Measurements from ENCODE around the gene PCDHGA1.

DNA sequence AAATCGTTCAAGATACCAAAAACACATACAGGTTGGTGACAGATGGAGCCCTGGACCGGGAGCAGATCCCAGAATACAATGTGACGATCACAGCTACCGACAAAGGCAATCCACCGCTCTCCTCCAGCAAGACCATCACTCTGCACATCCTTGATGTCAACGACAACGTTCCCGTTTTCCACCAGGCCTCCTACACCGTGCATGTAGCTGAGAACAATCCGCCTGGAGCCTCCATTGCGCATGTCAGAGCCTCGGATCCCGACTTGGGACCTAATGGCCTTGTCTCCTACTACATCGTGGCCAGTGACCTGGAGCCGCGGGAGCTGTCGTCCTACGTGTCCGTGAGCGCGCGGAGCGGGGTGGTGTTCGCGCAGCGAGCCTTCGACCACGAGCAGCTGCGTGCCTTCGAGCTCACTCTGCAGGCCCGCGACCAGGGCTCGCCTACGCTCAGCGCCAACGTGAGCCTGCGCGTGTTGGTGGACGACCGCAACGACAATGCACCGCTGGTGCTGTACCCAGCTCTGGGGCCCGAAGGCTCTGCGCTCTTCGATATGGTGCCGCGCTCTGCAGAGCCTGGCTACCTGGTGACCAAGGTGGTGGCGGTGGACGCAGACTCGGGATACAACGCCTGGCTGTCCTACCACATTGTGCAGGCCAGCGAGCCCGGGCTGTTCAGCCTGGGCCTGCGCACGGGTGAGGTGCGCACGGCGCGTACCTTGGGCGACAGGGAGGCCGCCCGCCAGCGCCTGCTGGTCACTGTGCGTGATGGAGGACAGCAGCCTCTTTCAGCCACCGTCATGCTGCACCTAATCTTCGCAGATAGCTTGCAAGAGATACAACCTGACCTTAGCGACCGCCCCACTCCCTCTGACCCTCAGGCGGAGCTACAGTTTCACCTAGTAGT lies 41.5 kb downstream of the PCDHGA1 start:
- TF ChIP-seq, protein P1, sequence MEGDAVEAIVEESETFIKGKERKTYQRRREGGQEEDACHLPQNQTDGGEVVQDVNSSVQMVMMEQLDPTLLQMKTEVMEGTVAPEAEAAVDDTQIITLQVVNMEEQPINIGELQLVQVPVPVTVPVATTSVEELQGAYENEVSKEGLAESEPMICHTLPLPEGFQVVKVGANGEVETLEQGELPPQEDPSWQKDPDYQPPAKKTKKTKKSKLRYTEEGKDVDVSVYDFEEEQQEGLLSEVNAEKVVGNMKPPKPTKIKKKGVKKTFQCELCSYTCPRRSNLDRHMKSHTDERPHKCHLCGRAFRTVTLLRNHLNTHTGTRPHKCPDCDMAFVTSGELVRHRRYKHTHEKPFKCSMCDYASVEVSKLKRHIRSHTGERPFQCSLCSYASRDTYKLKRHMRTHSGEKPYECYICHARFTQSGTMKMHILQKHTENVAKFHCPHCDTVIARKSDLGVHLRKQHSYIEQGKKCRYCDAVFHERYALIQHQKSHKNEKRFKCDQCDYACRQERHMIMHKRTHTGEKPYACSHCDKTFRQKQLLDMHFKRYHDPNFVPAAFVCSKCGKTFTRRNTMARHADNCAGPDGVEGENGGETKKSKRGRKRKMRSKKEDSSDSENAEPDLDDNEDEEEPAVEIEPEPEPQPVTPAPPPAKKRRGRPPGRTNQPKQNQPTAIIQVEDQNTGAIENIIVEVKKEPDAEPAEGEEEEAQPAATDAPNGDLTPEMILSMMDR (IDR thresholded peaks at IDR 0.05 in 8 of 11, conservative IDR thresholded peaks at IDR 0.05 in 3 of 11), result no peak
- TF ChIP-seq POLR2A (IDR thresholded peaks at IDR 0.05), result no peak

Data from spleen (tissue), 7 donors.